ENCODE measurements around the gene MYO6. TPM values are rescaled to one million over a fixed set of nuclear protein-coding genes. Genes with fewer than 3 reads are reported as not detected.

The MYO6 gene
- total RNA-seq, 1 donor from 2014 or later: 56.1 TPM

DNA sequence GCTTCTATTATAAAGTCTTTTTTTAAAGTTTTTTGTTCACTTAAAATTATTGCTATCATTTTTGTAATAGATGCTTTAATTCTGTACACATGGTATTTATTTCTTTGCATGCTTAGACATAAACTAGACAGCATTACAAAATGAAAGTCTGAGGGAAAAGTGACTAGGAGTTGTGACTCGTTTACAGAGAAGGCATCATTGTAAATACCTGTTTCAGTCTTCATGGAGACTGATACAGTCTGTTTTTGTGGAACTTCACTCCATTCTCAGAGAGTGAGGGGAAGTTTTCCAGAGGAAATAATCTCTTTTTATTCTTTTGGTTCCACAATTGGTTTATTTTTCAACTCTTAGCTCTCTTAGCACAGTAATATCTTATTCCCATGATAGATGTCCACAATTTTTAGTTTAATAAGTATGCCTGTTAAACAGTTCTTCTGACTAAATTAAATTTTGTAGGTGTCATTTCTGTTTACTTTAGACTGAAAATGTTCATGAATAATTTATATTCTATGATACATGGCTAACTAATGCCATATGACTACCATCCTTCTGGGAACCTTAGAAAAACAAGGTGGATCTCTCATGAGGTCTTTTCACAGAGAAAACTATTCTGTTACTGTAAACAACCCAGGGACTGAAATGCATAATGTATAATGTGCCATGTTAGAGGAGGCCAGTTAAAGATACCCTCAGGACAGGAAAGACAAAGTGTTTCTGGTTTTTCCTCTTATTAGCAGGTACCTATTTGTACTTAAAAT, 69.2 kb downstream of the MYO6 start:
- DNase-seq (ENCODE audit: low read depth): no peak
- Histone ChIP-seq H3K27me3 (ENCODE audit: control insufficient read depth, insufficient read depth, low read length) (no peaks in the 10 kb centered on the region), H3K36me3 (ENCODE audit: control insufficient read depth, insufficient read depth, low read length) (no peaks in the 10 kb centered on the region), H3K4me3 (ENCODE audit: low read depth, low read length) (no peak overlapping the region)
- TF ChIP-seq, protein P1, sequence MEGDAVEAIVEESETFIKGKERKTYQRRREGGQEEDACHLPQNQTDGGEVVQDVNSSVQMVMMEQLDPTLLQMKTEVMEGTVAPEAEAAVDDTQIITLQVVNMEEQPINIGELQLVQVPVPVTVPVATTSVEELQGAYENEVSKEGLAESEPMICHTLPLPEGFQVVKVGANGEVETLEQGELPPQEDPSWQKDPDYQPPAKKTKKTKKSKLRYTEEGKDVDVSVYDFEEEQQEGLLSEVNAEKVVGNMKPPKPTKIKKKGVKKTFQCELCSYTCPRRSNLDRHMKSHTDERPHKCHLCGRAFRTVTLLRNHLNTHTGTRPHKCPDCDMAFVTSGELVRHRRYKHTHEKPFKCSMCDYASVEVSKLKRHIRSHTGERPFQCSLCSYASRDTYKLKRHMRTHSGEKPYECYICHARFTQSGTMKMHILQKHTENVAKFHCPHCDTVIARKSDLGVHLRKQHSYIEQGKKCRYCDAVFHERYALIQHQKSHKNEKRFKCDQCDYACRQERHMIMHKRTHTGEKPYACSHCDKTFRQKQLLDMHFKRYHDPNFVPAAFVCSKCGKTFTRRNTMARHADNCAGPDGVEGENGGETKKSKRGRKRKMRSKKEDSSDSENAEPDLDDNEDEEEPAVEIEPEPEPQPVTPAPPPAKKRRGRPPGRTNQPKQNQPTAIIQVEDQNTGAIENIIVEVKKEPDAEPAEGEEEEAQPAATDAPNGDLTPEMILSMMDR (IDR thresholded peaks at IDR 0.05; ENCODE audit: insufficient read depth, low read length, poor library complexity, severe bottlenecking): no peak

GRCh38 chr6:75819776-75820487, 70.9 kb downstream of the MYO6 start:
- TF ChIP-seq, protein P1 (IDR thresholded peaks at IDR 0.05; ENCODE audit: insufficient read depth, low read length, poor library complexity, severe bottlenecking): no peak
- no peaks in the 10 kb centered on the region for H3K36me3 ChIP-seq (ENCODE audit: control insufficient read depth, insufficient read depth, low read length)
- H3K27me3 ChIP-seq (ENCODE audit: control insufficient read depth, insufficient read depth, low read length): no peaks in the 10 kb centered on the region
- DNase-seq (ENCODE audit: low read depth): no peak
- H3K4me3 ChIP-seq (ENCODE audit: low read depth, low read length): no peak overlapping the region

GRCh38 chr6:75824160-75824559, 75.1 kb downstream of the MYO6 start:
- TF ChIP-seq, protein P1 (IDR thresholded peaks at IDR 0.05; ENCODE audit: insufficient read depth, low read length, poor library complexity, severe bottlenecking): no peak
- DNase-seq (ENCODE audit: low read depth): no peak
- no peak overlapping the region for H3K4me3 ChIP-seq (ENCODE audit: low read depth, low read length)
- H3K27me3 ChIP-seq (ENCODE audit: control insufficient read depth, insufficient read depth, low read length): no peaks in the 10 kb centered on the region
- H3K36me3 ChIP-seq (ENCODE audit: control insufficient read depth, insufficient read depth, low read length): no peaks in the 10 kb centered on the region

DNA sequence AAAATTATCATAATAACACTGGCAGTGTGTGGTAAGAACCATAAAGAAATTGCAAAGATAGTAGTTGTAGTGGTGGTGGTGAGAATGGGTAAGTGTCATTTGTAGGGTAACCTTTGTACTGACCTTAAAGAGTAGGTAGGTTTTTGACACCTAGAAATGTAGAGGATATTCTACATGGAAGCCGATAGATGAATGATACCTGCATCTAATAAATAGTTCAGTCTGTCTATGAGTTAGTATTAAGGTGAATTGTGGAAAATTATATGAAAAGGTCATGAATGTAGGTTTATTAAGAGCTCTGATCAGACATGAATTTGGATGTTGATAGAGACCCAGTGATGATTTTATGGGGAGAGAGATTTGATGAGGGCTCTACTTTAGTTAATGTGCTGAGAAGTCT, 78.1 kb downstream of the MYO6 start:
- DNase-seq (ENCODE audit: low read depth): no peak
- Histone ChIP-seq H3K4me3 (ENCODE audit: low read depth, low read length) (no peak overlapping the region), H3K36me3 (ENCODE audit: control insufficient read depth, insufficient read depth, low read length) (no peaks in the 10 kb centered on the region), H3K27me3 (ENCODE audit: control insufficient read depth, insufficient read depth, low read length) (no peaks in the 10 kb centered on the region)
- TF ChIP-seq, protein P1 (IDR thresholded peaks at IDR 0.05; ENCODE audit: insufficient read depth, low read length, poor library complexity, severe bottlenecking): no peak

DNA sequence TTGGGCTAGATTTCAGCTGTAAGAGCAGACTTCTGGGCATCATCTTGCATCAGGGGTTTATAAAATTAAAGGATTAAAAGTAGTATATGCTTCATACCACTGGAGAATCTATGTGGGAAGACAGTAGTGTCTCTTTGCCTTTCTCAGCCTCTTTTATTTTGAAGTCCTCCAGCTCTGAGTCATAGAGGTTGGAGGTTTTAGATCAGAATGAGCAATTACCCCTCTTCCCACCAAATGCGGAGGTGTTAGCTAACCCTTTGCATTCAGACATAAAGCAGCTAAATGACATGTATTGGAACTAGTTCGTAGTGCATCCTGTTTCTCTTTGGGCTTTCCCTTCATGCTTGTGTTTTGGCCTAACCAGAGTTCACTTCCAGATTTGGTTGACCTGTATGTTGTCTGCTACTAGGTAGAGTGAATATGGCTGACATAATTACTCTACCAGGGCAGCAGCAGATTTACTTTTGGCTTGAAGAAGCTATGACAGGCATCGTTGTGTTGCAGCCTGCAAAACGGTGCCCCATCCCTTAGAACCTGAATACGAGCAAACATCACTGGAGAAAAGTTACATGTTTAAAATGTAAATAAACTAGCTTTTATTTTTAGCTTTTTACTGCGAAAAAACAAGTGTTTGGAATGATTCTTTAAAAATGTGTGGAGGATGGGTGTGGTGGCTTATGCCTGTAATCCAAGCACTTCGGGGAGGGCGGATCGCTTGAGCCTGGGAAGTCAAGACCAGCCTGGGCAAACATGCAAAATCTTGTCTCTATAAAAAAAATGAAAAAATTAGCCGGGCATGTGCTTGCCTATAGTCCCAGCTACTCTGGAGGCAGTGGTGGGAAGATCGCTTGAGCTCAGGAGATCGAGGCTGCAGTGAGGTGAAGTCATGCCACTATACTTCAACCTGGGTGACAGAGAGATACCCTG, 82.2 kb downstream of the MYO6 start:
- TF ChIP-seq, protein P1 (IDR thresholded peaks at IDR 0.05; ENCODE audit: insufficient read depth, low read length, poor library complexity, severe bottlenecking): no peak
- no peak for DNase-seq (ENCODE audit: low read depth)
- Histone ChIP-seq H3K27me3 (ENCODE audit: control insufficient read depth, insufficient read depth, low read length) (no peaks in the 10 kb centered on the region), H3K36me3 (ENCODE audit: control insufficient read depth, insufficient read depth, low read length) (no peaks in the 10 kb centered on the region), H3K4me3 (ENCODE audit: low read depth, low read length) (no peak overlapping the region)

Data from kidney epithelial cell (primary cell).